ENCODE data around the gene ZNF423.

Gene ZNF423

GRCh38 chr16:49855822-49856671 lies at the start of gene ZNF423:
Gene ZNF423, minus strand, starts transcription at chr16:49856112. Its CDS starts 338 bp downstream, at chr16:49855774.
- Histone ChIP-seq H3K9me3 (no peaks in the 10 kb centered on the region), H4K20me1 (peaks cover 10% of the 10 kb centered on the region), H3K36me3 (no peaks in the 10 kb centered on the region), H3K27me3 (peaks cover 13% of the 10 kb centered on the region; the same call in 1 of the 2 replicates), H3K4me3 (peak within 1 kb of the TSS; percentile 88), H3K9ac (peak within 1 kb of the TSS; percentile 95), H3K4me1 (peaks cover 59% of the 10 kb centered on the region), H3K4me2 (peak within 1 kb of the TSS; percentile 99), H3K27ac (peak within 1 kb of the TSS; percentile 97)
- TF ChIP-seq Cebpa-rat (IDR thresholded peaks at IDR 0.05), result no peak

GRCh38 chr16:49904348-49905062 lies 48.6 kb upstream of the ZNF423 start:
- H4K20me1 ChIP-seq, result no peaks in the 10 kb centered on the region
- TF ChIP-seq Cebpa-rat (IDR thresholded peaks at IDR 0.05), result no peak
- H3K4me3 ChIP-seq, result no peak overlapping the region
- no peak overlapping the region for H3K9ac ChIP-seq
- no peaks in the 10 kb centered on the region for H3K27me3 ChIP-seq
- H3K36me3 ChIP-seq, result no peaks in the 10 kb centered on the region
- no peaks in the 10 kb centered on the region for H3K9me3 ChIP-seq
- H3K4me2 ChIP-seq, result no peak overlapping the region
- no peak overlapping the region for H3K27ac ChIP-seq
- peaks cover 28% of the 10 kb centered on the region for H3K4me1 ChIP-seq

DNA sequence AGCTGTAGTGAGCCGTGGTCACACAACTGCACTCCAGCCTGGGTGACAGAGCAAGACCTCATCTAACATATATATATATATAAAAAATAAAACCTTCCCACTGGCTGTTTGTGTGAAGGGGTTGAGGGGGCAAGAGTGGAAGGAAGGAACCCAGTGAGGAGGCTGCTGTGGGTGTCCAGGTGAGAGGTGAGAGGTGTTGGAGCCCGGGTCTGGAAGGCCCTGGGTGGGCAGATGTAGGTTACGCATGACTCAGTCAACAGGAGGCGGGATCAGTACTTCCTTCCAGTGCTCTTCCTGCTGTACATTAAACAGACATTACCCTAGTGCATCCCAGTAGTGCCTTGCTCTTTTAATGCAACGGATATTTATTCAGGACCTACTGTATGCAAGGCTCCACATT lies 47.0 kb upstream of the ZNF423 start:
- no peak for TF ChIP-seq Cebpa-rat (IDR thresholded peaks at IDR 0.05)
- Histone ChIP-seq H3K4me3 (no peak overlapping the region), H3K9ac (no peak overlapping the region), H3K36me3 (no peaks in the 10 kb centered on the region), H4K20me1 (no peaks in the 10 kb centered on the region), H3K27ac (0 out of 2 replicates have a peak overlapping the region, but pooled peaks have one; percentile 22), H3K27me3 (no peaks in the 10 kb centered on the region), H3K4me1 (peaks cover 30% of the 10 kb centered on the region), H3K4me2 (peak overlapping the region; percentile 39), H3K9me3 (no peaks in the 10 kb centered on the region)

- Histone ChIP-seq H3K9ac (no peak overlapping the region), H3K27me3 (no peaks in the 10 kb centered on the region), H3K4me1 (peaks cover 30% of the 10 kb centered on the region), H3K36me3 (no peaks in the 10 kb centered on the region), H4K20me1 (no peaks in the 10 kb centered on the region), H3K9me3 (no peaks in the 10 kb centered on the region), H3K4me3 (no peak overlapping the region), H3K27ac (no peak overlapping the region), H3K4me2 (peak overlapping the region; percentile 25)
- TF ChIP-seq Cebpa-rat (IDR thresholded peaks at IDR 0.05), result no peak
Measured at GRCh38 chr16:49901711-49902110, 45.8 kb upstream of the ZNF423 start.

DNA sequence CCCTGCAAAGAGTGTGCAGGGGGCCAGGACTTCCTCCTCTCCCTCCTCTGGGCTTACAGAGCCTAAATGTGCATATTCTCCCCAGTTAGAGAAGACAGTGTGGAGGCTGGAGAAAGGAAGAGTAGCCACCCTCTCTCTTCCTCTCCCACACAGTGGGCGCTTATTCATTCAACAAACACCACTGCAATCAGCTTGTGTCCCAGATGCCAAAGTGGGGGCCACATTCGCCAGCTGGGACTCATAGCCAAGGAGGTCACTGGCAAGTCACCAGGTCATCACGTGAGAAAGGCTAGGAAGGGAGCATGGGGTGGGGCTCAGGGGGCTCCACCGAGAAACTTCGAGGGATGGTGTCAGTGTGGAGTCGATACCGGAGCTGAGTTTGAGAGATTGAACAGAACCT lies 45.0 kb upstream of the ZNF423 start:
- H3K36me3 ChIP-seq, result no peaks in the 10 kb centered on the region
- H3K4me3 ChIP-seq, result no peak overlapping the region
- H3K4me1 ChIP-seq, result peaks cover 30% of the 10 kb centered on the region
- no peak overlapping the region for H3K27ac ChIP-seq
- no peak overlapping the region for H3K4me2 ChIP-seq
- no peaks in the 10 kb centered on the region for H3K9me3 ChIP-seq
- H4K20me1 ChIP-seq, result no peaks in the 10 kb centered on the region
- no peak overlapping the region for H3K9ac ChIP-seq
- no peaks in the 10 kb centered on the region for H3K27me3 ChIP-seq
- TF ChIP-seq Cebpa-rat (IDR thresholded peaks at IDR 0.05), result no peak

DNA sequence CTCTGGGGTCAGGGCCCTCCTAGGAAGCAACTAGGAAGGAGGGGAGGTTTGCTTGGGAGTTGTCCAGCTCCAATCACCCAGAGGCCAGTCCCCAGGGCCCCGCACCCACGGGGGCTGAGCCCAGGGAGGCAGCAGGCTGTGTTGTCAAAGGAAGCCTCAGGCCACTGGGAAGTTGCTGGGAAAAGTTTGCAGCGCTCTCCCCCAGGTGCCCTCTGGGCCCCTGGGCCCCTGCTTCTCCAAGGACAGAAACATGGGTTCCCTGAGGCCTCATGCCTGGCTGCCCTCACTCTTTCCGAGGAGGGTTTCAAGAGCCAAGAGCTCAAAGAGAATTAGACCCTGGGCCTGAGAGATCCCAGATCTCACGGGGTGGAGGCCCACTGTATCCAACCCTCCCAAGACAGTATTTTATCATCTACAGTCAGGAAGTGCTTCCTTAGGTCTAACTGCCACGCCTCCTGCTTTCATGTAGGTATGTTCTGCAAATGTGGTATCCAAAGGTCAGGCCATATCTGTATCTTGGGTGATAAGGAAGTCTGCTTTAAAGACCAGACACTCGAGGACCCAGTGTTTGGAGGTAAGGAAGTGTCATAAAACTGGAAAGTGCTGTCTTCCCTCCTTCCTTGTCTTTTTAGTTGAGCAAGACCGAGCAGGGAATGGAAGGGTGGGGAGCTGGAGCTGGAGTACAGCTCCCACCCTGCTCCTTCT lies 44.2 kb upstream of the ZNF423 start:
- Histone ChIP-seq H3K9ac (no peak overlapping the region), H3K4me2 (peak overlapping the region; percentile 44), H3K9me3 (no peaks in the 10 kb centered on the region), H3K4me3 (no peak overlapping the region), H3K27me3 (no peaks in the 10 kb centered on the region), H4K20me1 (no peaks in the 10 kb centered on the region), H3K4me1 (peaks cover 30% of the 10 kb centered on the region), H3K27ac (0 out of 2 replicates have a peak overlapping the region, but pooled peaks have one; percentile 22), H3K36me3 (no peaks in the 10 kb centered on the region)
- no peak for TF ChIP-seq Cebpa-rat (IDR thresholded peaks at IDR 0.05)

DNA sequence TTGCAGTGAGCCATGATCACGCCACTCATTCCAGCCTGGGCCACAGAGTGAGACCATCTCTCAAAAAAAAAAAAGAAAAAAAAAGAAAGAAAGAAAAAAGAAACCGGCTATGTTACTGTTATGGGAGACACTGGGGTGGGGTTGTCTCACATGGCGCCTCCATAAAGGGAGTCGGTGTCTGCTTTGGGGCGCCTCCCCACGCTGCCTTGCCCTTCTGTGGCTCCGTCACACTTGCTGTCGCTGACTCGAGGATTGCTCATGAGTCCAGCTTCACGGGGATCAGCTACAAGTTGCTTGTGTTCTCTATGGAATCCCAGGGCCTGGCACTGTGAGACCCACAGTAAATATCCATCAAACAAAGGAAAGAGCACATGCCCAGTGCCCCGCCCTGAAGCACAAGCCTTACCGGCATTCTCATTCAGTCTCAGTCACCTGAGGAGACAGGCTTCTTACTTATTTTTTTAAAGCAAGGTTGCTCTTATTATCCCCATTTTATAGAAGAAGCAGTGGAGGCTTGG lies 40.6 kb upstream of the ZNF423 start:
- no peak overlapping the region for H3K4me3 ChIP-seq
- no peak overlapping the region for H3K9ac ChIP-seq

GRCh38 chr16:49890876-49891275 lies 35.0 kb upstream of the ZNF423 start:
- Histone ChIP-seq H3K27ac (no peak overlapping the region), H3K4me1 (no peaks in the 10 kb centered on the region), H3K27me3 (no peaks in the 10 kb centered on the region), H3K9ac (no peak overlapping the region), H3K4me2 (no peak overlapping the region), H3K9me3 (peaks cover 5% of the 10 kb centered on the region; the same call in 1 of the 2 replicates), H3K36me3 (no peaks in the 10 kb centered on the region), H3K4me3 (no peak overlapping the region), H4K20me1 (no peaks in the 10 kb centered on the region)
- TF ChIP-seq Cebpa-rat (IDR thresholded peaks at IDR 0.05), result no peak

More for the DNA sequence above, 40.6 kb upstream of the ZNF423 start:
- Histone ChIP-seq H3K36me3 (no peaks in the 10 kb centered on the region), H3K4me2 (no peak overlapping the region), H3K27me3 (no peaks in the 10 kb centered on the region), H4K20me1 (no peaks in the 10 kb centered on the region), H3K4me1 (peaks cover 16% of the 10 kb centered on the region), H3K27ac (no peak overlapping the region), H3K9me3 (no peaks in the 10 kb centered on the region)
- no peak for TF ChIP-seq Cebpa-rat (IDR thresholded peaks at IDR 0.05)

GRCh38 chr16:49889725-49890397 lies 33.9 kb upstream of the ZNF423 start:
- Histone ChIP-seq H3K4me2 (no peak overlapping the region), H3K4me3 (no peak overlapping the region), H3K27ac (no peak overlapping the region)

More at GRCh38 chr16:49889725-49890397, 33.9 kb upstream of the ZNF423 start:
- Histone ChIP-seq H3K9ac (no peak overlapping the region), H3K36me3 (no peaks in the 10 kb centered on the region), H3K4me1 (no peaks in the 10 kb centered on the region), H4K20me1 (no peaks in the 10 kb centered on the region), H3K27me3 (no peaks in the 10 kb centered on the region), H3K9me3 (peaks cover 5% of the 10 kb centered on the region; the same call in 1 of the 2 replicates)
- no peak for TF ChIP-seq Cebpa-rat (IDR thresholded peaks at IDR 0.05)

All from BLaER1 (cell line).